Natural killer cell (primary cell): ENCODE measurements around the gene TMEM131. TPM values are rescaled to one million over a fixed set of nuclear protein-coding genes. Genes with fewer than 3 reads are reported as not detected.
"Not testable (repeated sequence)": the region's sequence is repeated elsewhere in the genome, so short reads cannot be mapped to it uniquely, and the experiment has no call there.

Experiments used
- ATAC-seq, 3 donors: fragments of 150-1000 bp in 2 of 3; fragments of 200-7000 bp in 1 of 3; cut with Tn5 transposase; 1 replicate in 1 of 3; 2 replicates in 2 of 3; pipeline ENCODE4 v1.10.0; 2021; ENCODE audit warnings: mild to moderate bottlenecking in 2 of 3, moderate library complexity in 2 of 3
- DNase-seq, 2 donors: peaks; one replicate each; pipeline versions ENCODE4 v3.0.0 to v3.0.0-alpha.2; 2013 to 2021; ENCODE audit warnings: mixed read lengths in 1 of 2
- H3K27ac ChIP-seq: one replicate; pipeline ENCODE4 v1.5.1; 2013; ENCODE audit warnings: mild to moderate bottlenecking, low read length
- H3K27me3 ChIP-seq: one replicate; pipeline ENCODE4 v1.6.1; 2013; ENCODE audit warnings: low read length; ENCODE audit not compliant: control insufficient read depth, insufficient read depth
- H3K36me3 ChIP-seq: one replicate; pipeline ENCODE4 v1.6.1; 2013; ENCODE audit warnings: low read length; ENCODE audit not compliant: control insufficient read depth, insufficient read depth
- H3K4me1 ChIP-seq: one replicate; pipeline ENCODE4 v1.6.1; 2013; ENCODE audit warnings: low read length; ENCODE audit not compliant: control insufficient read depth, insufficient read depth
- H3K4me3 ChIP-seq: one replicate; pipeline ENCODE4 v1.5.1; 2013; ENCODE audit warnings: low read length
- H3K9me3 ChIP-seq: one replicate; pipeline ENCODE4 v1.6.1; 2013; ENCODE audit warnings: low read length; ENCODE audit not compliant: control insufficient read depth, insufficient read depth
- H3K27ac Mint-ChIP-seq, 2 donors: one replicate each; pipeline ENCODE4 v1.8.0; 2022; ENCODE audit warnings: mild to moderate bottlenecking in 2 of 2, mixed read lengths in 2 of 2, moderate library complexity in 1 of 2
- H3K27me3 Mint-ChIP-seq, 2 donors: one replicate each; pipeline ENCODE4 v1.8.0; 2022; ENCODE audit warnings: low read depth in 2 of 2, mixed read lengths in 2 of 2
- H3K36me3 Mint-ChIP-seq: one replicate; pipeline ENCODE4 v1.8.0; 2022; ENCODE audit warnings: mixed read lengths
- H3K4me1 Mint-ChIP-seq, 2 donors: one replicate each; pipeline ENCODE4 v1.8.0; 2022; ENCODE audit warnings: mixed read lengths in 2 of 2
- H3K4me3 Mint-ChIP-seq: one replicate; pipeline ENCODE4 v1.8.0; 2022; ENCODE audit warnings: mild to moderate bottlenecking, moderate library complexity, mixed read lengths
- H3K9me3 Mint-ChIP-seq, 2 donors: one replicate each; pipeline ENCODE4 v1.8.0; 2022; ENCODE audit warnings: mixed read lengths in 2 of 2
- WGBS: methylation state at CpG from one replicate; pipeline ENCODE4 v1.1.7; 2013; ENCODE audit warnings: missing lambda C conversion rate; ENCODE audit not compliant: insufficient coverage; 5-methylcytosine and 5-hydroxymethylcytosine counted together
- intact Hi-C: fragments of 100-400 bp; cut with micrococcal nuclease; formaldehyde crosslinking; loops from one replicate; pipeline ENCODE4 v1.14.2; 2022
- total RNA-seq, 4 donors: library from RNA; stranded (reverse); fragments of 120-200 nt in 1 of 4; gene quantifications; one replicate each; pipeline versions ENCODE4 v1.2.3 to v1.2.4, GENCODE V29; 2013 to 2022
- TF ChIP-seq, protein P1 (sequence below): fragments of 200-600 bp; IDR thresholded peaks from one replicate; pipeline ENCODE4 v1.8.0; 2022; ENCODE audit warnings: antibody characterized with exemption

TMEM131 gene
- 10 to 100 TPM; 44.8 to 72.1 (median 67.1) TPM for total RNA-seq
- 56.3 TPM for total RNA-seq (2013)

- no peaks in the 10 kb centered on the region for H3K9me3 Mint-ChIP-seq
- TF ChIP-seq, protein P1, sequence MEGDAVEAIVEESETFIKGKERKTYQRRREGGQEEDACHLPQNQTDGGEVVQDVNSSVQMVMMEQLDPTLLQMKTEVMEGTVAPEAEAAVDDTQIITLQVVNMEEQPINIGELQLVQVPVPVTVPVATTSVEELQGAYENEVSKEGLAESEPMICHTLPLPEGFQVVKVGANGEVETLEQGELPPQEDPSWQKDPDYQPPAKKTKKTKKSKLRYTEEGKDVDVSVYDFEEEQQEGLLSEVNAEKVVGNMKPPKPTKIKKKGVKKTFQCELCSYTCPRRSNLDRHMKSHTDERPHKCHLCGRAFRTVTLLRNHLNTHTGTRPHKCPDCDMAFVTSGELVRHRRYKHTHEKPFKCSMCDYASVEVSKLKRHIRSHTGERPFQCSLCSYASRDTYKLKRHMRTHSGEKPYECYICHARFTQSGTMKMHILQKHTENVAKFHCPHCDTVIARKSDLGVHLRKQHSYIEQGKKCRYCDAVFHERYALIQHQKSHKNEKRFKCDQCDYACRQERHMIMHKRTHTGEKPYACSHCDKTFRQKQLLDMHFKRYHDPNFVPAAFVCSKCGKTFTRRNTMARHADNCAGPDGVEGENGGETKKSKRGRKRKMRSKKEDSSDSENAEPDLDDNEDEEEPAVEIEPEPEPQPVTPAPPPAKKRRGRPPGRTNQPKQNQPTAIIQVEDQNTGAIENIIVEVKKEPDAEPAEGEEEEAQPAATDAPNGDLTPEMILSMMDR = no peak
- Histone ChIP-seq H3K36me3 (no peaks in the 10 kb centered on the region), H3K27ac (peak within 1 kb of the TSS; percentile 82), H3K4me3 (peak within 1 kb of the TSS; percentile 51), H3K4me1 (peaks cover 13% of the 10 kb centered on the region), H3K9me3 (no peaks in the 10 kb centered on the region), H3K27me3 (no peaks in the 10 kb centered on the region)
- peak within 1 kb of the TSS; percentile 96 for H3K4me3 Mint-ChIP-seq
- under 1% methylated on average over 88 of the region's 88 CpGs for WGBS
- intact Hi-C loops = no loop called here
- peak; percentile 86 to 93 (median 87) for ATAC-seq
- no peaks in the 10 kb centered on the region for H3K27me3 Mint-ChIP-seq
- no peaks in the 10 kb centered on the region for H3K36me3 Mint-ChIP-seq
- H3K4me1 Mint-ChIP-seq = peaks cover 32 to 42% of the 10 kb centered on the region in 2 donors
- DNase-seq = peak; percentile 96 to 97
- peak within 1 kb of the TSS; percentile 89 to 91 for H3K27ac Mint-ChIP-seq
Observed at GRCh38 chr2:97995734-97996624, at the start of gene TMEM131. TSS of gene TMEM131 (minus strand) at chr2:97995948. CDS start at chr2:97995662, 286 bp downstream.

- H3K9me3 Mint-ChIP-seq = peaks cover 4 to 13% of the 10 kb centered on the region in 2 donors
- H3K27me3 Mint-ChIP-seq = peaks cover 11% of the 10 kb centered on the region in 2 donors
- H3K4me3 Mint-ChIP-seq, H3K4me1 ChIP-seq, DNase-seq, H3K27me3 ChIP-seq, H3K27ac ChIP-seq, H3K4me1 Mint-ChIP-seq, H3K36me3 ChIP-seq, H3K9me3 ChIP-seq, H3K4me3 ChIP-seq, H3K27ac Mint-ChIP-seq, intact Hi-C loops, ATAC-seq: not testable (repeated sequence)
- peaks cover 21% of the 10 kb centered on the region for H3K36me3 Mint-ChIP-seq
- WGBS = 93% methylated on average over 2 of the region's 2 CpGs
Observed at GRCh38 chr2:98044730-98045129, 49.0 kb upstream of the TMEM131 start.

- Mint-ChIP-seq H3K27me3 (peaks cover 8 to 11% of the 10 kb centered on the region in 2 donors), H3K4me3 (no peak overlapping the region), H3K36me3 (peaks cover 21% of the 10 kb centered on the region), H3K27ac (no peak overlapping the region), H3K9me3 (peaks cover 4 to 13% of the 10 kb centered on the region in 2 donors), H3K4me1 (no peaks in the 10 kb centered on the region)
- no peaks in the 10 kb centered on the region for H3K36me3 ChIP-seq
- H3K9me3 ChIP-seq = peaks cover 2% of the 10 kb centered on the region
- WGBS = 100% methylated on average over 1 of the region's 1 CpG
- TF ChIP-seq, protein P1 = no peak
- H3K4me1 ChIP-seq = peaks cover 10% of the 10 kb centered on the region
- H3K27ac ChIP-seq = no peak overlapping the region
- no peaks in the 10 kb centered on the region for H3K27me3 ChIP-seq
- ATAC-seq (no peak), DNase-seq (no peak)
- intact Hi-C loops = no loop called here
- no peak overlapping the region for H3K4me3 ChIP-seq
Observed at GRCh38 chr2:98043101-98043500, 47.4 kb upstream of the TMEM131 start.

DNA sequence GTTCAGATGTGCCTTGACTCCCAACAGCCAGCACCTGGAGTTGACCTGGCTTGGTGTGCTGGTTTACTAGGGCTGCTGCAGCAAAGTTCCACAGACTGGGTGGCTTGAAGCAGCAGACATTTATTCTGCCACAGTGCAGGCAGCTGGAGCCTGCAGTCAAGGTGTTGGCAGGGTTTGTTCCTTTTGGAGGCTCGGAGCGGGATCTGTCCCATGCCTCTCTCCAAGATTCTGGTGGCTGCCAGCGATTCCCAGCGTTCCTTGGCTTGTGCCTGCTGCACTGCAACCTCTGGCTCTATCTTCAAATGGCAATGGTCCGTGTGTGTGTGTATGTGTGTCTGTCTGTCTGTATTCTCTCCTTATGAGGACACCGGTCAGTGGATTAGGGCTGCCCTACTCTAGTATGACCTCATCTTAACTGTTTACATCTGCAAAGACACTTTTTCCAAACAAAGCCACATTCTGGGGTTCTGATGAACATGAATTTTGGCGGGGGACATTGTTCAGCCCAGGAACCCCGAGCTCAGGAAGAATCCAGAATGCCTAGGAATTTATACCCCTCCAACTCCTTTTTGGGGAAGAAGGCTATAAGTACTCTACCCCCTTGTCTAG is 44.7 kb upstream of the TMEM131 start:
- no peak for DNase-seq
- WGBS = 91% methylated on average over 8 of the region's 8 CpGs

More for the DNA sequence above, 44.7 kb upstream of the TMEM131 start:
- Mint-ChIP-seq H3K36me3 (peaks cover 21% of the 10 kb centered on the region), H3K27ac (no peak overlapping the region), H3K27me3 (peaks cover 5 to 11% of the 10 kb centered on the region in 2 donors), H3K9me3 (peaks cover 4 to 13% of the 10 kb centered on the region in 2 donors), H3K4me3 (no peak overlapping the region), H3K4me1 (no peaks in the 10 kb centered on the region)
- no peak for ATAC-seq
- Histone ChIP-seq H3K27ac (no peak overlapping the region), H3K9me3 (peaks cover 2% of the 10 kb centered on the region), H3K36me3 (no peaks in the 10 kb centered on the region), H3K4me3 (no peak overlapping the region), H3K4me1 (peaks cover 10% of the 10 kb centered on the region), H3K27me3 (no peaks in the 10 kb centered on the region)
- TF ChIP-seq, protein P1 = no peak
- intact Hi-C loops = no loop called here
